Vagina (tissue), 2 donors: ENCODE data around the gene GPATCH4. TPM values are rescaled to one million over a fixed set of nuclear protein-coding genes. Genes with fewer than 3 reads are reported as not detected.

Experiments
- DNase-seq, 2 donors: peaks; one replicate each; pipeline ENCODE4 v3.0.0-alpha.2; 2017; ENCODE audit errors: extremely low spot score in 2 of 2
- H3K27ac ChIP-seq: fragments of 200-600 bp; sonication (generic); one replicate; pipeline ENCODE4 v1.5.1; 2019
- H3K27me3 ChIP-seq: fragments of 200-600 bp; sonication (generic); one replicate; pipeline ENCODE4 v1.5.1; 2019
- H3K36me3 ChIP-seq, 2 donors: fragments of 200-600 bp; sonication (generic); one replicate each; pipeline ENCODE4 v1.5.1; 2017 to 2019
- H3K4me1 ChIP-seq: fragments of 200-600 bp; sonication (generic); one replicate; pipeline ENCODE4 v1.5.1; 2019
- H3K4me3 ChIP-seq, 2 donors: fragments of 200-600 bp; sonication (generic); 1 replicate in 1 of 2; 2 replicates in 1 of 2; pipeline ENCODE4 v1.5.1; 2016 to 2019
- H3K9me3 ChIP-seq: fragments of 200-600 bp; sonication (generic); one replicate; pipeline ENCODE4 v1.5.1; 2019
- CTCF ChIP-seq, 3 experiments: fragments of 450-650 bp in 2 of 3; fragments of 200-600 bp in 1 of 3; sonication (generic) in 1 of 3; IDR thresholded peaks; one replicate each; pipeline ENCODE4 v1.5.1; 2017 to 2019; ENCODE audit warnings: antibody characterized with exemption in 3 of 3, mild to moderate bottlenecking in 2 of 3, moderate library complexity in 2 of 3
- POLR2A ChIP-seq, 2 donors: fragments of 450-650 bp; IDR thresholded peaks; one replicate each; pipeline ENCODE4 v1.6.1; 2017; ENCODE audit warnings: antibody characterized with exemption in 2 of 2, mild to moderate bottlenecking in 2 of 2, moderate library complexity in 2 of 2
- POLR2AphosphoS5 ChIP-seq, 2 donors: sonication (generic); formaldehyde crosslinking; IDR thresholded peaks; one replicate each; pipeline ENCODE4 v1.9.0; 2017; ENCODE audit warnings: antibody characterized with exemption in 2 of 2, mild to moderate bottlenecking in 2 of 2, low read depth in 1 of 2; ENCODE audit not compliant: insufficient read depth in 1 of 2
- intact Hi-C: fragments of 100-400 bp; cut with DNase I; formaldehyde crosslinking; loops from one replicate; pipeline ENCODE4 v1.15.1; 2023
- total RNA-seq: library from RNA; depleted of rRNA; stranded (reverse); fragments of >200 nt; gene quantifications from one replicate; pipeline ENCODE4 v1.2.3, GENCODE V29; 2016

Gene GPATCH4
- total RNA-seq, 1 donor from 2014 or later: 25.8 TPM

GRCh38 chr1:156584813-156585212 lies 16.5 kb downstream of the GPATCH4 start:
- TF ChIP-seq POLR2AphosphoS5 (IDR thresholded peaks at IDR 0.05; ENCODE audit: insufficient read depth in 1 of 2, low read depth in 1 of 2): no peak
- no peak for TF ChIP-seq CTCF (IDR thresholded peaks at IDR 0.05)
- TF ChIP-seq POLR2A (IDR thresholded peaks at IDR 0.05): no peak
- H3K9me3 ChIP-seq: no peaks in the 10 kb centered on the region
- no peaks in the 10 kb centered on the region for H3K4me1 ChIP-seq
- no peaks in the 10 kb centered on the region for H3K36me3 ChIP-seq
- no peak overlapping the region for H3K4me3 ChIP-seq
- no peak overlapping the region for H3K27ac ChIP-seq
- intact Hi-C loops: loop anchor here (5.0 to 10.0 kb wide), 3 partner anchors 70 to 200 kb away; no protein-coding TSS in a partner anchor
- DNase-seq: no peak
- no peaks in the 10 kb centered on the region for H3K27me3 ChIP-seq

GRCh38 chr1:156583821-156584622 lies 17.3 kb downstream of the GPATCH4 start:
- TF ChIP-seq POLR2A (IDR thresholded peaks at IDR 0.05) (no peak), CTCF (IDR thresholded peaks at IDR 0.05) (peak; percentile 84 to 92 (median 90)), POLR2AphosphoS5 (IDR thresholded peaks at IDR 0.05; ENCODE audit: insufficient read depth in 1 of 2, low read depth in 1 of 2) (no peak)
- Histone ChIP-seq H3K27me3 (no peaks in the 10 kb centered on the region), H3K4me3 (no peak overlapping the region), H3K27ac (no peak overlapping the region), H3K9me3 (no peaks in the 10 kb centered on the region), H3K36me3 (no peaks in the 10 kb centered on the region), H3K4me1 (no peaks in the 10 kb centered on the region)
- intact Hi-C loops: loop anchor here (5.0 to 10.0 kb wide), 3 partner anchors 69 to 199 kb away; no protein-coding TSS in a partner anchor
- DNase-seq: no peak

GRCh38 chr1:156582388-156583017 lies 18.8 kb downstream of the GPATCH4 start:
- DNase-seq: no peak
- no peaks in the 10 kb centered on the region for H3K9me3 ChIP-seq
- TF ChIP-seq POLR2A (IDR thresholded peaks at IDR 0.05) (no peak), CTCF (IDR thresholded peaks at IDR 0.05) (no peak), POLR2AphosphoS5 (IDR thresholded peaks at IDR 0.05; ENCODE audit: insufficient read depth in 1 of 2, low read depth in 1 of 2) (no peak)
- no peak overlapping the region for H3K4me3 ChIP-seq
- no peaks in the 10 kb centered on the region for H3K36me3 ChIP-seq
- intact Hi-C loops: loop anchor here (5.0 to 10.0 kb wide), 3 partner anchors 68 to 198 kb away; no protein-coding TSS in a partner anchor
- no peaks in the 10 kb centered on the region for H3K4me1 ChIP-seq
- no peaks in the 10 kb centered on the region for H3K27me3 ChIP-seq
- H3K27ac ChIP-seq: no peak overlapping the region

GRCh38 chr1:156581661-156582387 lies 19.5 kb downstream of the GPATCH4 start:
- H3K4me1 ChIP-seq: no peaks in the 10 kb centered on the region
- intact Hi-C loops: loop anchor here (5.0 to 10.0 kb wide), 3 partner anchors 67 to 197 kb away; no protein-coding TSS in a partner anchor
- no peak overlapping the region for H3K4me3 ChIP-seq
- no peaks in the 10 kb centered on the region for H3K9me3 ChIP-seq
- no peak overlapping the region for H3K27ac ChIP-seq
- TF ChIP-seq POLR2A (IDR thresholded peaks at IDR 0.05): no peak
- no peak for TF ChIP-seq CTCF (IDR thresholded peaks at IDR 0.05)
- no peak for TF ChIP-seq POLR2AphosphoS5 (IDR thresholded peaks at IDR 0.05; ENCODE audit: insufficient read depth in 1 of 2, low read depth in 1 of 2)
- DNase-seq: no peak
- H3K27me3 ChIP-seq: no peaks in the 10 kb centered on the region
- no peaks in the 10 kb centered on the region for H3K36me3 ChIP-seq
